ENCODE measurements around the gene MTFP1.

GRCh38 chr22:30432096-30432495 is 6.5 kb downstream of the MTFP1 start:
- TF ChIP-seq CTBP1 (IDR thresholded peaks at IDR 0.05; ENCODE audit: borderline replicate concordance) (no peak), FOXK2 (IDR thresholded peaks at IDR 0.05) (no peak), SP1 (IDR thresholded peaks at IDR 0.05) (no peak), BHLHE40 (IDR thresholded peaks at IDR 0.05; ENCODE audit: borderline replicate concordance) (no peak), PKNOX1 (IDR thresholded peaks at IDR 0.05) (no peak), HDGF (IDR thresholded peaks at IDR 0.05; ENCODE audit: borderline replicate concordance) (no peak), SUZ12 (IDR thresholded peaks at IDR 0.05) (no peak), FOXM1 (IDR thresholded peaks at IDR 0.05; ENCODE audit: borderline replicate concordance) (no peak), L3MBTL2 (conservative IDR thresholded peaks at IDR 0.05) (no peak), TARDBP (IDR thresholded peaks at IDR 0.05) (no peak)

All from HEK293T (cell line).